IPS-20b (cell line): Measurements from ENCODE around the gene THSD7A.

Experiments used
- H3K27ac ChIP-seq: one replicate; pipeline ENCODE4 v1.5.1; 2013; ENCODE audit warnings: low read length
- H3K27me3 ChIP-seq: 2 replicates; pipeline ENCODE4 v1.6.1; 2013; ENCODE audit warnings: mild to moderate bottlenecking, low read length, inconsistent platforms; ENCODE audit not compliant: insufficient read depth
- H3K36me3 ChIP-seq: 2 replicates; pipeline ENCODE4 v1.6.1; 2013; ENCODE audit warnings: low read depth, mild to moderate bottlenecking, inconsistent platforms, low read length, moderate library complexity; ENCODE audit not compliant: insufficient read depth
- H3K4me1 ChIP-seq: 2 replicates; pipeline ENCODE4 v1.6.1; 2013; ENCODE audit warnings: mild to moderate bottlenecking, control low read depth, inconsistent platforms, low read length, moderate library complexity; ENCODE audit not compliant: insufficient read depth
- H3K4me3 ChIP-seq: 2 replicates; pipeline ENCODE4 v1.5.1; 2013; ENCODE audit warnings: mild to moderate bottlenecking, low read length, inconsistent platforms
- H3K9ac ChIP-seq: 2 replicates; pipeline ENCODE4 v1.6.1; 2013; ENCODE audit warnings: low read depth, mild to moderate bottlenecking, inconsistent platforms, low read length, moderate library complexity
- H3K9me3 ChIP-seq: 2 replicates; pipeline ENCODE4 v1.6.1; 2013; ENCODE audit warnings: mild to moderate bottlenecking, low read depth, low read length, inconsistent platforms; ENCODE audit not compliant: insufficient read depth

The THSD7A gene

GRCh38 chr7:11767148-11767547 lies 64.8 kb downstream of the THSD7A start:
- H3K4me3 ChIP-seq = no peak overlapping the region

DNA sequence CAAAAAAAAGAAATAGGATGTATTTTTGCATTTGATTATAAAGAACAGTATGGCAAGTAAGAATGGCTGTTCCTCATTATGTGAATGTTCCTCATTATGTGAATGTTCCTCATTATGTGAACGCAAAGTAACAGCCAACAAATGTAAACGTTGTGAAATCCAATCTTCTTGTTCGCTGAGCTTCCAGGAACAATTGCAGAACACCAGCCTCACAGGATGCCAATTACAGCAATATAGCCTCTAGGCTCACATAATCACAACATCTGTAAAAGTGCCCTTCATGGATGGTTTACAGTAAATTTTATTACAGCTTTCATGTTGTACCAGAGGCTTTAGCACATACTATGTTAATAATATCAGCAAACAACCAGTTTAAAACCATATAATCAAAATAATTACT lies 71.6 kb downstream of the THSD7A start:
- Histone ChIP-seq H3K27ac (no peak overlapping the region), H3K9me3 (no peaks in the 10 kb centered on the region), H3K9ac (no peak overlapping the region)

More at GRCh38 chr7:11767148-11767547, 64.8 kb downstream of the THSD7A start:
- H3K27ac ChIP-seq = no peak overlapping the region
- H3K27me3 ChIP-seq = no peaks in the 10 kb centered on the region
- H3K9ac ChIP-seq = no peak overlapping the region
- H3K36me3 ChIP-seq = no peaks in the 10 kb centered on the region
- no peaks in the 10 kb centered on the region for H3K4me1 ChIP-seq
- H3K9me3 ChIP-seq = no peaks in the 10 kb centered on the region

GRCh38 chr7:11758627-11759111 lies 73.3 kb downstream of the THSD7A start:
- H3K27ac ChIP-seq = no peak overlapping the region
- no peak overlapping the region for H3K4me3 ChIP-seq
- H3K36me3 ChIP-seq = no peaks in the 10 kb centered on the region
- no peaks in the 10 kb centered on the region for H3K4me1 ChIP-seq
- no peaks in the 10 kb centered on the region for H3K27me3 ChIP-seq
- H3K9me3 ChIP-seq = no peaks in the 10 kb centered on the region
- no peak overlapping the region for H3K9ac ChIP-seq

More for the DNA sequence above, 71.6 kb downstream of the THSD7A start:
- Histone ChIP-seq H3K36me3 (no peaks in the 10 kb centered on the region), H3K4me1 (no peaks in the 10 kb centered on the region), H3K27me3 (no peaks in the 10 kb centered on the region), H3K4me3 (no peak overlapping the region)

GRCh38 chr7:11757153-11757552 lies 74.8 kb downstream of the THSD7A start:
- Histone ChIP-seq H3K9ac (no peak overlapping the region), H3K27me3 (no peaks in the 10 kb centered on the region), H3K27ac (no peak overlapping the region), H3K4me1 (no peaks in the 10 kb centered on the region), H3K4me3 (no peak overlapping the region), H3K9me3 (no peaks in the 10 kb centered on the region), H3K36me3 (no peaks in the 10 kb centered on the region)

DNA sequence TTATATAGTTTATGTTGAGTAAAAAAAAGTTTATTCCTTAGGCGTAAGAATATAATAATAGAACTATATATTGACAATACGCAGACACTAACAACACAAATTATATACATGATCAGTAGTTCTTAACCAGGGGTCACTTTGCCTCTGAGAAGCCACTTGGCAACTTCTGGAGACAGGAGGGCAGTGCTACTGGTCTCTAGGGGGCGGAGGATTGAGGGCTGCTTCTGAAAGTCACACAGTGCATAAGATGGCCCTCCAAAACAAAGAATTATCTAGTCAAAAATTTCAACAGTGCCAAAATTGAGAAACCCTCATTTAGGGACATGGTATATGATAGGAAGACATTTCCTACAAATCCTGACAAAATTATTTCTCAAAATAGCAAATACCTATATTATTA lies 77.1 kb downstream of the THSD7A start:
- no peaks in the 10 kb centered on the region for H3K27me3 ChIP-seq
- no peaks in the 10 kb centered on the region for H3K4me1 ChIP-seq
- H3K9me3 ChIP-seq = no peaks in the 10 kb centered on the region
- no peak overlapping the region for H3K27ac ChIP-seq
- no peaks in the 10 kb centered on the region for H3K36me3 ChIP-seq
- no peak overlapping the region for H3K4me3 ChIP-seq
- no peak overlapping the region for H3K9ac ChIP-seq

DNA sequence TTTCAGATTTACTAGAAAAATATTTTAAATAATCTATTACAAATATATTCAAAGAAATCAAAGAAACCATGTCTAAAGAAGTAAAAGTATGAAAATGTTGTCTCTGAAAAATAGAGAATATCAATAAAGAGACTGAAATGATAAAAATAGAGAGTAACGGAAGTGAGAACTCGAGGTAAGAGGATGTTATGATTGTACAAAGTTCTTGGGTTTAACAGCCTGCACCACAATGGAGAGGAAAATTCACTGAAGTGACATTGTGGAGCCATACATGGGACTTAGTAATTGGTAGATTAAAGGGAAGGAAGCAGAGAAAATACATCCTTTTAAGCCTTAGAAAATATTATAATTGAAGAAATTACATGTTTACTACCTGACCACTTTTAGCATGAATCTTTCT lies 77.9 kb downstream of the THSD7A start:
- no peak overlapping the region for H3K9ac ChIP-seq
- H3K27me3 ChIP-seq = no peaks in the 10 kb centered on the region
- no peaks in the 10 kb centered on the region for H3K36me3 ChIP-seq
- no peak overlapping the region for H3K4me3 ChIP-seq
- no peaks in the 10 kb centered on the region for H3K9me3 ChIP-seq
- no peaks in the 10 kb centered on the region for H3K4me1 ChIP-seq
- no peak overlapping the region for H3K27ac ChIP-seq

DNA sequence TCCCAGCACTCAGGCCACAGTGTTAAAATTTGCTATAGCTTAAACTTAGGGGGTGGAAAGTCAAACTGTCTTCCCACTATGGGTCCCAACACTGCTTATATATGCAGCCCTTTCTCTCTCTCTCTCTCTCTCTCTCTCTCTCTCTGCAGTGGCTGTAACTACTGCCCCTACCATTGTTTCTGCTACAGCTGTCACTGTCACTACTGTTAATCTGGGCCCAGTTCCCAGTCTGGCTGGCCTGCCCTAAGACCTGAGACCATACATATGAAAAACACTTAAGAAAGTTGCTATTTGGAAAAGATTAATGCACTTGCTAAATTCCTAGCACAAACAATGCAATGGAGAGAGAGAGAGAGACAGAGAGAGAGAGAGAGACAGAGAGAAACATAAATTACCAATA lies 78.6 kb downstream of the THSD7A start:
- H3K9me3 ChIP-seq = no peaks in the 10 kb centered on the region
- H3K36me3 ChIP-seq = no peaks in the 10 kb centered on the region
- no peaks in the 10 kb centered on the region for H3K4me1 ChIP-seq
- no peak overlapping the region for H3K27ac ChIP-seq
- no peaks in the 10 kb centered on the region for H3K27me3 ChIP-seq
- no peak overlapping the region for H3K4me3 ChIP-seq
- H3K9ac ChIP-seq = no peak overlapping the region

- H3K27me3 ChIP-seq = no peaks in the 10 kb centered on the region
- peaks cover 5% of the 10 kb centered on the region; the same call in 1 of the 2 replicates for H3K4me1 ChIP-seq
- H3K4me3 ChIP-seq = no peak overlapping the region
- H3K36me3 ChIP-seq = no peaks in the 10 kb centered on the region
- no peak overlapping the region for H3K9ac ChIP-seq
- H3K27ac ChIP-seq = no peak overlapping the region
- H3K9me3 ChIP-seq = no peaks in the 10 kb centered on the region
Measured at GRCh38 chr7:11751807-11752389, 80.1 kb downstream of the THSD7A start.

DNA sequence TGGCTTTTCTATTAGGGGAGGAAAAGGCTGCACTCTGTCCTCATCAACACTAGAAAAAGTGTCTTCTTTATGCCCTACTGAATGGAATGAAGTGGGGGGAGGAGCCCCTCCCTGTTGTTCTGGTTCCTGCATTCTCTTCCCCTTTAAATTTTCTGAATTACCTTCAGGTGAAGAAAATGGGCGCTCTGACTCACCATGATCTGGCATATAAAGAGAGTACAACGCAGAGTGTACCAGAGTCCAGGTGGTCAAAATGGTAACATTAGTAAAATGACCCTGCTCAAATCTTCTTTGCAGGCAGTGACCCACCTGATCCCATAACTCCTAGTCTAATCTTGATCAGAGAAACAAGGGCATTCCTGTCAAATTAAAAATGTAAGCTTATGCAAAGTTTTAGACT lies 80.7 kb downstream of the THSD7A start:
- H3K9me3 ChIP-seq = no peaks in the 10 kb centered on the region
- no peak overlapping the region for H3K27ac ChIP-seq
- no peak overlapping the region for H3K9ac ChIP-seq
- H3K36me3 ChIP-seq = no peaks in the 10 kb centered on the region
- no peaks in the 10 kb centered on the region for H3K27me3 ChIP-seq
- peaks cover 5% of the 10 kb centered on the region; the same call in 1 of the 2 replicates for H3K4me1 ChIP-seq
- H3K4me3 ChIP-seq = no peak overlapping the region

DNA sequence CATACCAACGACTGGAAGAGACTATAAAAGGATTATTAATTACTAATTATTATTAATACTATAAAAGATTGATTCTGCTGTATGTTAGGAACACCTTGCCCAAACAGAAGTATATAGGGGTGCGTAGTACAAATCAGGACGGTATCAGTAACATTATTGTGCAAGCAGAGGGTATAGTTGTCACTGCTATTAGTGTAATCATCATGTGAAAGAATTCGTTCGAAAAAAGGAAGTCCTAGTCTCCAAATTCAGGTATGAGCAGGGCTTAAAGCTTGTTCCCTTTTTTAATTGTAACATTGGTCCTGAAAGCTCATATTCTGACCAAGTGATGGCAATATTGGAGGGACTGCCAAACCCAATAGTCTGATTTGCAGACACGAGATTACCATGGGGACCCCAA lies 81.8 kb downstream of the THSD7A start:
- H3K9me3 ChIP-seq = no peaks in the 10 kb centered on the region
- no peak overlapping the region for H3K27ac ChIP-seq
- H3K36me3 ChIP-seq = no peaks in the 10 kb centered on the region
- H3K27me3 ChIP-seq = no peaks in the 10 kb centered on the region
- no peak overlapping the region for H3K4me3 ChIP-seq
- no peak overlapping the region for H3K9ac ChIP-seq
- H3K4me1 ChIP-seq = peaks cover 5% of the 10 kb centered on the region; the same call in 1 of the 2 replicates

DNA sequence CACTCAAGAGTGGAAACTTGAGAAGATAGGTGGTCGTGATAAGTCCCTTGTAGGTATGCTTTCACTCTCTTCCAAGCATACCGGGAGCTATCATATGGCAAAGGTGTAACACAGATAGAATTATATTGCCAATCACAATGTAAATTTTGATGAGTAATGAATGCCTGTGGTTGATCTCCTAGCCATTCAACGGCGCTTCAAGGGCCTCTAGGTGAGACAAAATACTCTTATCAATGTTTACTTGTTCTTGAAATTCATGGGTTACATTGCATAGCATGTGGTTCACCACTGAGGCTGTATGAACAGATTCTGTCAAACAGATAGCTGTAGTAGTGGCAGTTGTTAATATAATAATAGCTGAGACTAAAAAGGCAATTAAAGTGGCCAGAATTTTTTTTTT lies 82.4 kb downstream of the THSD7A start:
- no peak overlapping the region for H3K4me3 ChIP-seq
- no peaks in the 10 kb centered on the region for H3K36me3 ChIP-seq
- H3K27ac ChIP-seq = no peak overlapping the region
- H3K4me1 ChIP-seq = peaks cover 5% of the 10 kb centered on the region; the same call in 1 of the 2 replicates
- no peaks in the 10 kb centered on the region for H3K9me3 ChIP-seq
- no peak overlapping the region for H3K9ac ChIP-seq
- H3K27me3 ChIP-seq = no peaks in the 10 kb centered on the region

GRCh38 chr7:11748884-11749283 lies 83.1 kb downstream of the THSD7A start:
- Histone ChIP-seq H3K27ac (no peak overlapping the region), H3K27me3 (no peaks in the 10 kb centered on the region), H3K36me3 (no peaks in the 10 kb centered on the region), H3K4me3 (no peak overlapping the region), H3K9ac (no peak overlapping the region), H3K4me1 (peaks cover 5% of the 10 kb centered on the region; the same call in 1 of the 2 replicates), H3K9me3 (no peaks in the 10 kb centered on the region)
